GM13977 (cell line): ENCODE measurements around the gene RBM15B.
A peak's percentile ranks its signal among the peaks of the same experiment; 100 is the strongest.
"Not testable (repeated sequence)": the region's sequence is repeated elsewhere in the genome, so short reads cannot be mapped to it uniquely, and the experiment has no call there.

Experiments
- DNase-seq: peaks from one replicate; pipeline ENCODE4 v3.0.0; 2012; ENCODE audit warnings: low spot score
- in situ Hi-C: fragments of 300-500 bp; cut with MboI; formaldehyde crosslinking; loops from one replicate; pipeline ENCODE4 v1.12.0; 2022; ENCODE audit warnings: low sequenced_read_pairs, low pct_unique_long_range_greater_than_20kb, mixed read lengths, inconsistent platforms; ENCODE audit not compliant: unreplicated experiment
- TF ChIP-seq, protein P1 (sequence below): IDR thresholded peaks from 2 replicates; pipeline ENCODE4 v1.5.1; 2012; ENCODE audit warnings: mild to moderate bottlenecking, control low read depth; ENCODE audit not compliant: insufficient read depth; ENCODE audit errors: extremely low read depth, missing control alignments

The RBM15B gene

DNA sequence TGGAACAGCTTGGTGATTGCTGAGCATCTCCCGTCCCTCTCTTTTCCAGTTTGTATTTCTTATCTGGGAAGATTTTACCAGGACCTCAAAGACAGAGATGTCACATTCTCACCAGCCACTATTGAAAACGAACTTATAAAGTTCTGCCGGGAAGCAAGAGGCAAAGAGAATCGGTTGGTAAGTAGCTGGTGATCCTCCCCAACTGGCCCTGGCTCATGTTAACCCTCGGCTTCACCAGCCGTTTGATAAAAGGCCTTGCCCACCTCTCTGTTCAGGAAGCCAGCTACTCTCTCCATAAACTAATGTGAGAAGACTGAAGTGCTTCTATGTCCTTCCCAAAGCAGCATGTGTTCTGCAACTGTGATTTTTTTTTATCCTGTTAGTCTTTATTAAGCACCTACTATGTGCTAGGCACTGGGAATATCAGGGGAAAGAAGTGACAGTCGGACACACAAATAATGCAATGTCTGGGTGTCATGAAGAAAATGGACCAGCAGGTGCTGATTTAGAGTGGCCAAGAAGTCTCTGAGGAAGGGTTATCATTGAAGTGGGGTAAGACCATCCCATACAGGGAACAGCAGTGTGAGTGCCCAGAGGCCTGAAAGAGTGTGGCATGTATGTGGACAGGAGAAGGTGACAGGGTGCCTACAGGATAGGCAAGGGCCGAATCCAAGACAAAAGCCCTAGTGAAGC is 4.8 kb upstream of the RBM15B start:
- DNase-seq = no peak
- in situ Hi-C loops = no loop called here
- TF ChIP-seq, protein P1, sequence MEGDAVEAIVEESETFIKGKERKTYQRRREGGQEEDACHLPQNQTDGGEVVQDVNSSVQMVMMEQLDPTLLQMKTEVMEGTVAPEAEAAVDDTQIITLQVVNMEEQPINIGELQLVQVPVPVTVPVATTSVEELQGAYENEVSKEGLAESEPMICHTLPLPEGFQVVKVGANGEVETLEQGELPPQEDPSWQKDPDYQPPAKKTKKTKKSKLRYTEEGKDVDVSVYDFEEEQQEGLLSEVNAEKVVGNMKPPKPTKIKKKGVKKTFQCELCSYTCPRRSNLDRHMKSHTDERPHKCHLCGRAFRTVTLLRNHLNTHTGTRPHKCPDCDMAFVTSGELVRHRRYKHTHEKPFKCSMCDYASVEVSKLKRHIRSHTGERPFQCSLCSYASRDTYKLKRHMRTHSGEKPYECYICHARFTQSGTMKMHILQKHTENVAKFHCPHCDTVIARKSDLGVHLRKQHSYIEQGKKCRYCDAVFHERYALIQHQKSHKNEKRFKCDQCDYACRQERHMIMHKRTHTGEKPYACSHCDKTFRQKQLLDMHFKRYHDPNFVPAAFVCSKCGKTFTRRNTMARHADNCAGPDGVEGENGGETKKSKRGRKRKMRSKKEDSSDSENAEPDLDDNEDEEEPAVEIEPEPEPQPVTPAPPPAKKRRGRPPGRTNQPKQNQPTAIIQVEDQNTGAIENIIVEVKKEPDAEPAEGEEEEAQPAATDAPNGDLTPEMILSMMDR = no peak

DNA sequence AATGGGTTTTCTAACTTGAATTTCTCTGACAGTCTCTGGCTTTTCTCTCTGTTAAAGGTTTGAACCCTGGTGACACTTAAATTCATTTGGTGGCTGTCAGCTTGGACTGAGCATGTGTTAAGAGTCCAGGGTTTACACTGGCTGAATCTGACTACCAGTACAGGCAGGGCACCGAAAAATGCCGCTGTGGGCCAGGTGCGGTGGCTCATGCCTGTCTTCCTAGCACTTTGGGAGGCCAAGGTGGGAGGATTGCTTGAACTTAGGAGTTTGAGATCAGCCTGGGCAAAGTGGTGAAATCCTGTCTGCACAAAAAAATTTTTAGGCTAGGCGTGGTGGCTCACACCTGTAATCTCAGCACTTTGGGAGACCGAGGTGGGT is 4.2 kb upstream of the RBM15B start:
- in situ Hi-C loops = no loop called here
- TF ChIP-seq, protein P1 = no peak
- no peak for DNase-seq

DNA sequence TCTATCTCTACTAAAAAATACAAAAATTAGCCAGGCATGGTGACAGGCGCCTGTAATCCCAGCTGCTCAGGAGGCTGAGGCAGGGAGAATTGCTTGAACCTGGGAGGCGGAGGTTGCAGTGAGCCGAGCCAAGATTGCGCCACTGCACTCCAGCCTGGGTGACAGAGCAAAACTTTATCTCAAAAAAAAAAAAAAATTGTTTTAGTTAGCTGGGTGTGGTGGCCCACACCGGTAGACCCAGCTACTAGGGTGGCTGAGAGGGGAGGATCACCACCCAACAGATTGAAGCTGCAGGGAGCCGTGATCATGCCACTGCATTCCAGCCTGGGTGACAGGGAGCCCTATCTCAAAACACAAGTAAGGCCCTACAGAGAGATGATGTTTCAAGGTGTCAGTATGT is 3.8 kb upstream of the RBM15B start:
- in situ Hi-C loops = not testable (repeated sequence)

DNA sequence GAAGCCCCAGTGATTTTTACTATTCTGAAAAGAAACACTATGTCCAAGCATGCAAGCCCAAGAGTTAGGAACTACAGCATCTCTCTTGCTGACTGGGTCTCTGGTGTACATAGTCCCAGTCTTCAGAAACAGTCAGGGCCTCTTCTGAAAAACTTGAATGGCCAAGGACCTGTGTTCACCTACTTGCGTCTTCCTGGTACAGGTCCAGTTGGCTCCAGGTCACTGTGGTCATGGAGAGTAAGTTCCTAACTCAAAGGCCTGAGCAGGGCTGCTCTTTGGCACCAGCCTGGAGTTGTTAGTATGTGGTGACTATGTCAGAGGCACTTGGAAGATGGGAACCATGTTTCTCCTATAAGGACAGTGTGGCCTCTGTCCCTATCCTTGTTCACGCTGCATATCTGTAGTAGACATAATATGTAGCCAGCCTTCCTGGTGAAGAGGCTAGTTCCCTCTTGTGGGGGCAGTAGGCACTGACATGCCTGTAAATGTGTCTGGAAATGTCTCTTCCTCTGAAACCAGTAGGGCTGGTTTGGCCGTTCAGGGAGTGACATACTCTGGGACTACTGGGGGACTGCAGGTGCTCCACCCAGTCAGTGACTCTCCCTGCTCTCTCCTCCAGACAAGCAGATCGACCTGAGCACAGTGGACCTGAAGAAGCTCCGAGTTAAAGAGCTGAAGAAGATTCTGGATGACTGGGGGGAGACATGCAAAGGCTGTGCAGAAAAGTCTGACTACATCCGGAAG is 2.6 kb upstream of the RBM15B start:
- DNase-seq = no peak
- in situ Hi-C loops = no loop called here

More for the DNA sequence above, 3.8 kb upstream of the RBM15B start:
- not testable (repeated sequence) for DNase-seq

DNA sequence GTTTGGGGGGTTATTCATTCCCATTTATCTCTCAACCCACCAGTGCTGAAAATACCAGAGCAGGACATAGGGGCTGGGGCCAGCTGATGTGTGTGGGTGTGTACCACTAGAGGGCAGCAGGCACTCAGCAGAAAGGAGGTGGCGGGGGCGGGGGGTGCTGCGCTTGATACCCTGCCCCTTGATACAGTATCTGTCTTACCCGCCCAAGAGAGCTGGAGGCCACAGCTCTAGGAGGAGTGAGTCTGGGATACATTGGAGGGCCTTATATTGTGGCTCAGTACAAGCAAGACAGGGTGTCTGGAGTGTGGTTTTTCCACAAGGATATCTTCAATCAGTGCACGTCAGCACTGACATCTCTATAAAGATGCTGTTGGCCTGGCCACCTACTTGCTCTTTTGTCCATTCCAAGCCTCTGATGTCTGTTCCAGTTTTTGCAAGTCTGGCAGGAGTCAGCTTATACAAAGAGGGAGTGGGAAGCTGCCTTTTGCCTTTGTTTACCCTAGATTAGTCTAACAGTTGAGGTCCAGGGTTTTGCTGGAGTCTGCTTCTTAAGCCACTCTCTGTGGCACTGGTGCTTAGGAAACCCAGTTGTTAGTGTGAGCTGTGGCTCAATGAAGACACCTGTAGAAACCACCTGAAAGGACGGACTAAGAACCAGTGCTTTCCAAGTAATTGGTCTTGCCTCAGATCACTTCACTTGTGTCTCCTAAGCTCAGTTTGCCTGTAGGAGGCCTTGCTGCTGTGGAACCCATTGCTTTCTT is 1.5 kb upstream of the RBM15B start:
- in situ Hi-C loops = no loop called here
- TF ChIP-seq, protein P1 = peak; percentile 82
- peak; percentile 66 for DNase-seq

More for the DNA sequence above, 2.6 kb upstream of the RBM15B start:
- TF ChIP-seq, protein P1 = no peak

DNA sequence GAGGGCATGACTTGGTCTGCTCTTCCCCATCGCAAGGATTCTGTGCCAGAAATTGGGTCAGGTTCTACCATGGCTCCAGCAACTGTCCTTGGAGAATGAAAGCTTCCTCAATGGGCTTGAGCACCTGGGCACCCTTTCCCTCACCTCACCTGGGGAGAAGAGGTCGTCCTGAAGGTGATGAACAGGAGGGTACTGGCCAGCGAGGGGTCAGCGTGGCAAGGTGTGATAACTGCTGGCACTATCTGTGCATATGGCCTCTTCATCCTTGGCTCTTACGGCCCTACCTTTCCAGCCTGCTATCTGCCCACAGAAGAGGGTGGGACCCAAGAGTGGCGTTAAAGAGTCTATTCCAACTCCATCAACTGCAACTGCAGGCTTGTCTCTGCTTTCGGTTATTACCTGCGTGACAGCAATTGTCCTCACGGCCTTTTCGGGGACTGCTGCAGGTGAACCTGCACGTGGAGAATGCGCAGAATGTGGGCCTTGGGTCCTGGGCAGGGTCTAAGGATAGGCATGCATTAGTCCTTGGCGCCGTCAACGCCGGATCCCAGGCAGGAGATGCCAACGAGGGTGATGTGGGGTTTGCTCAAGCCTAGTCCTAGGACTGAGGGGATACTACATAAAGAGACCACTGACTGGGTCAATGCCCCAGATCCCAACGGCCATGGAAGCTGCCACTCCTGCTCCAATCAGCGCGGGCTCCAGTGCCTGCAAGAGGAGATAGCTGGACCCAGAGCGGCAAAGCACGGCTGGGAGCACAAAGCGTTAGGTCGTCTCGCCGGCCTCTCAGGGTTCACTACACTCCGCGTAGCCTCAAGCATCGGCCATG is 625 bp upstream of the RBM15B start:
- in situ Hi-C loops = no loop called here
- DNase-seq = no peak

More for the DNA sequence above, 625 bp upstream of the RBM15B start:
- TF ChIP-seq, protein P1 = no peak
